H1 (cell line): ENCODE data around the gene DUSP11. TPM values are rescaled to one million over a fixed set of nuclear protein-coding genes. Genes with fewer than 3 reads are reported as not detected.

ENCODE experiments used
- CTCF ChIA-PET: fragments of 300-600 bp; sonication (Branson Sonifier 250); formaldehyde crosslinking; loops from one replicate; lab custom pipeline; 2021; ENCODE audit not compliant: partially characterized antibody; lab: Charles Lee
- POLR2A ChIA-PET: fragments of 300-600 bp; sonication (Branson Sonifier 250); formaldehyde crosslinking; loops from one replicate; lab custom pipeline; 2021; ENCODE audit warnings: inconsistent platforms; ENCODE audit not compliant: partially characterized antibody; lab: Charles Lee
- DNase-seq, 2 experiments: peaks; one replicate each; pipeline versions ENCODE4 v3.0.0 to v3.0.0-alpha.2; 2010 to 2022; ENCODE audit warnings: low spot score in 2 of 2, low read depth in 1 of 2, mixed read lengths in 1 of 2
- FAIRE-seq: peaks from 2 replicates; lab custom pipeline; 2011; peaks lifted over from hg19 to GRCh38; lab: Jason Lieb, UNC
- H2AFZ ChIP-seq: 2 replicates; pipeline ENCODE4 v1.8.1; 2012; ENCODE audit warnings: low read length, inconsistent platforms
- H2AK5ac ChIP-seq: 2 replicates; pipeline ENCODE4 v1.6.1; 2013; ENCODE audit warnings: low read depth, low read length
- H2BK120ac ChIP-seq: replicated peaks from 2 replicates; pipeline ENCODE3; 2013; ENCODE audit warnings: low read depth, low read length, inconsistent platforms
- H2BK12ac ChIP-seq: 2 replicates; pipeline ENCODE4 v1.6.1; 2013; ENCODE audit warnings: low read depth, low read length
- H2BK15ac ChIP-seq: 2 replicates; pipeline ENCODE4 v1.6.1; 2013; ENCODE audit warnings: low read length
- H2BK20ac ChIP-seq: 2 replicates; pipeline ENCODE4 v1.6.1; 2013; ENCODE audit warnings: low read length
- H2BK5ac ChIP-seq: 2 replicates; pipeline ENCODE4 v1.6.1; 2013; ENCODE audit warnings: low read depth, low read length
- H3K14ac ChIP-seq: 2 replicates; pipeline ENCODE4 v1.6.1; 2013; ENCODE audit warnings: inconsistent platforms; ENCODE audit not compliant: insufficient read length
- H3K18ac ChIP-seq: 2 replicates; pipeline ENCODE4 v1.6.1; 2013; ENCODE audit warnings: low read length; ENCODE audit errors: extremely low read depth
- H3K23ac ChIP-seq: 2 replicates; pipeline ENCODE4 v1.6.1; 2013; ENCODE audit warnings: inconsistent platforms; ENCODE audit not compliant: insufficient read length
- H3K23me2 ChIP-seq: 2 replicates; pipeline ENCODE4 v1.6.1; 2013; ENCODE audit warnings: low read depth, low read length
- H3K27ac ChIP-seq: 2 replicates; pipeline ENCODE4 v1.6.1; 2011; ENCODE audit warnings: low read depth, low read length, inconsistent platforms
- H3K27me3 ChIP-seq, 4 experiments: replicated peaks in 1 of 4; 1 replicate in 1 of 4; 2 replicates in 3 of 4; pipeline versions ENCODE4 v1.6.1 to v1.8.1; 2011 to 2013; ENCODE audit warnings: low read length in 3 of 4, mild to moderate bottlenecking in 3 of 4, inconsistent platforms in 2 of 4, mixed read lengths in 2 of 4, moderate library complexity in 1 of 4; ENCODE audit not compliant: control insufficient read depth in 3 of 4, insufficient read depth in 3 of 4; ENCODE audit errors: extremely low read depth in 1 of 4
- H3K36me3 ChIP-seq, 4 experiments: 2 replicates each; pipeline versions ENCODE4 v1.6.1 to v1.8.1; 2011 to 2013; ENCODE audit warnings: mild to moderate bottlenecking in 4 of 4, low read length in 3 of 4, moderate library complexity in 2 of 4, control low read depth in 1 of 4, inconsistent platforms in 1 of 4; ENCODE audit not compliant: insufficient read depth in 4 of 4, control insufficient read depth in 2 of 4
- H3K4ac ChIP-seq: replicated peaks from 2 replicates; pipeline ENCODE3; 2013; ENCODE audit warnings: low read length, low read depth, mixed read lengths, inconsistent platforms; ENCODE audit not compliant: insufficient read length
- H3K4me1 ChIP-seq, 4 experiments: replicated peaks in 1 of 4; 1 replicate in 1 of 4; 2 replicates in 3 of 4; pipeline versions ENCODE4 v1.6.1 to v1.8.1; 2011 to 2013; ENCODE audit warnings: low read length in 3 of 4, inconsistent platforms in 2 of 4, mixed read lengths in 1 of 4; ENCODE audit not compliant: insufficient read depth in 4 of 4, control insufficient read depth in 3 of 4
- H3K4me2 ChIP-seq, 2 experiments: 2 replicates each; pipeline versions ENCODE4 v1.6.1 to v1.8.1; 2011 to 2013; ENCODE audit warnings: low read depth in 2 of 2, low read length in 2 of 2, control low read depth in 1 of 2, inconsistent platforms in 1 of 2, mild to moderate bottlenecking in 1 of 2; ENCODE audit not compliant: insufficient read depth in 1 of 2
- H3K4me3 ChIP-seq, 4 experiments: fragments of 200-600, 300-600 bp in 1 of 4; sonication (generic), shearing (Covaris generic), sonication (Bioruptor Twin) in 1 of 4; 2 replicates each; pipeline versions ENCODE4 v1.5.1 to v1.8.1; 2011 to 2016; ENCODE audit warnings: low read length in 4 of 4, low read depth in 3 of 4, control low read depth in 2 of 4, inconsistent platforms in 2 of 4, mild to moderate bottlenecking in 2 of 4, mixed read lengths in 1 of 4, moderate library complexity in 1 of 4; ENCODE audit not compliant: insufficient read depth in 2 of 4; ENCODE audit errors: extremely low read depth in 1 of 4
- H3K56ac ChIP-seq: replicated peaks from 2 replicates; pipeline ENCODE3; 2013; ENCODE audit warnings: low read depth, mild to moderate bottlenecking, mixed read lengths, low read length, inconsistent platforms; ENCODE audit not compliant: insufficient read length
- H3K79me1 ChIP-seq: 2 replicates; pipeline ENCODE4 v1.6.1; 2013; ENCODE audit warnings: low read depth, low read length, control low read depth
- H3K79me2 ChIP-seq, 2 experiments: 2 replicates each; pipeline versions ENCODE4 v1.6.1 to v1.8.1; 2012 to 2013; ENCODE audit warnings: low read length in 2 of 2, mild to moderate bottlenecking in 2 of 2, inconsistent platforms in 1 of 2; ENCODE audit not compliant: insufficient read depth in 2 of 2, control insufficient read depth in 1 of 2
- H3K9ac ChIP-seq, 4 experiments: replicated peaks in 1 of 4; 1 replicate in 1 of 4; 2 replicates in 3 of 4; pipeline versions ENCODE4 v1.6.1 to v1.8.1; 2011 to 2013; ENCODE audit warnings: low read depth in 3 of 4, low read length in 3 of 4, control low read depth in 2 of 4, mild to moderate bottlenecking in 2 of 4, moderate library complexity in 2 of 4, inconsistent platforms in 1 of 4; ENCODE audit errors: extremely low read depth in 1 of 4
- H3K9me3 ChIP-seq, 2 experiments: 2 replicates each; pipeline versions ENCODE4 v1.6.1 to v1.8.1; 2012 to 2013; ENCODE audit warnings: mild to moderate bottlenecking in 2 of 2, moderate library complexity in 2 of 2, control low read depth in 1 of 2, inconsistent platforms in 1 of 2, low read depth in 1 of 2, low read length in 1 of 2, mixed read lengths in 1 of 2; ENCODE audit not compliant: insufficient read depth in 2 of 2
- H4K20me1 ChIP-seq, 2 experiments: replicated peaks in 1 of 2; 2 replicates each; pipeline versions ENCODE3 to v1.8.1; 2011 to 2013; ENCODE audit warnings: inconsistent platforms in 2 of 2, low read length in 2 of 2, mild to moderate bottlenecking in 1 of 2; ENCODE audit not compliant: insufficient read depth in 2 of 2, control insufficient read depth in 1 of 2
- H4K5ac ChIP-seq: 2 replicates; pipeline ENCODE4 v1.6.1; 2013; ENCODE audit warnings: low read length, low read depth, mixed read lengths, inconsistent platforms; ENCODE audit not compliant: insufficient read length
- H4K8ac ChIP-seq: 2 replicates; pipeline ENCODE4 v1.8.0; 2013; ENCODE audit warnings: mild to moderate bottlenecking, moderate library complexity, low read length, inconsistent platforms; ENCODE audit not compliant: insufficient read depth; ENCODE audit errors: extremely low read depth
- H4K91ac ChIP-seq: replicated peaks from 2 replicates; pipeline ENCODE3; 2013; ENCODE audit warnings: low read length, mixed read lengths, inconsistent platforms; ENCODE audit not compliant: insufficient read length
- ATF2 ChIP-seq: IDR thresholded peaks from 2 replicates; pipeline ENCODE4 v1.6.1; 2012; ENCODE audit warnings: low read length, inconsistent platforms
- CREB1 ChIP-seq: IDR thresholded peaks from 2 replicates; pipeline ENCODE4 v1.6.1; 2012; ENCODE audit warnings: inconsistent platforms
- GABPA ChIP-seq: IDR thresholded peaks from 2 replicates; pipeline ENCODE4 v1.6.1; 2011; ENCODE audit warnings: mild to moderate bottlenecking, low read length, moderate library complexity, borderline replicate concordance; ENCODE audit not compliant: insufficient read depth
- HDAC2 ChIP-seq, 2 experiments: fragments of 300-600 bp in 1 of 2; sonication (generic) in 1 of 2; IDR thresholded peaks; 2 replicates each; pipeline ENCODE4 v1.6.1; 2011 to 2012; ENCODE audit warnings: low read depth in 2 of 2, low read length in 2 of 2, mild to moderate bottlenecking in 2 of 2, moderate library complexity in 2 of 2, borderline replicate concordance in 1 of 2, inconsistent platforms in 1 of 2
- MAFK ChIP-seq: IDR thresholded peaks from 2 replicates; pipeline ENCODE4 v1.6.1; 2012; ENCODE audit warnings: low read depth, mild to moderate bottlenecking, improper control_type of control experiment, low read length
- MAX ChIP-seq: IDR thresholded peaks from 2 replicates; pipeline ENCODE4 v1.6.1; 2012; ENCODE audit warnings: inconsistent platforms
- NANOG ChIP-seq: IDR thresholded peaks from 2 replicates; pipeline ENCODE4 v1.6.1; 2011; ENCODE audit warnings: low read length, low read depth, mild to moderate bottlenecking, inconsistent platforms; ENCODE audit not compliant: insufficient read depth, poor library complexity, severe bottlenecking
- NRF1 ChIP-seq: IDR thresholded peaks from 2 replicates; pipeline ENCODE4 v1.6.1; 2011; ENCODE audit warnings: mild to moderate bottlenecking, low read depth, low read length, improper control_type of control experiment
- POU5F1 ChIP-seq: IDR thresholded peaks from 2 replicates; pipeline ENCODE4 v1.6.1; 2011; ENCODE audit warnings: low read depth, mild to moderate bottlenecking, low read length, moderate library complexity
- RAD21 ChIP-seq, 2 experiments: IDR thresholded peaks in 1 of 2; conservative IDR thresholded peaks in 1 of 2; 2 replicates each; pipeline ENCODE4 v1.6.1; 2011; ENCODE audit warnings: low read depth in 2 of 2, low read length in 2 of 2, improper control_type of control experiment in 1 of 2, inconsistent platforms in 1 of 2, mild to moderate bottlenecking in 1 of 2, moderate library complexity in 1 of 2
- RBBP5 ChIP-seq: IDR thresholded peaks from 2 replicates; pipeline ENCODE4 v1.7.1; 2012; ENCODE audit warnings: low read depth, mild to moderate bottlenecking, inconsistent platforms, low read length, moderate library complexity, borderline replicate concordance
- ZNF274 ChIP-seq: IDR thresholded peaks from 2 replicates; pipeline ENCODE4 v1.7.0; 2012; ENCODE audit warnings: low read length, borderline replicate concordance; ENCODE audit errors: extremely low read depth
- polyA plus RNA-seq, 7 experiments: library from polyadenylated mRNA; depleted of rRNA in 3 of 7; stranded (reverse) in 5 of 7; unstranded in 2 of 7; fragments of >200 nt in 5 of 7; fragments of 200-250 nt in 2 of 7; gene quantifications; 1 replicate in 5 of 7; 2 replicates in 1 of 7; 4 replicates in 1 of 7; pipeline versions ENCODE4 v1.2.1 to v1.2.3, GENCODE V29; 2011 to 2013; ENCODE audit warnings: missing spikeins in 2 of 7, mixed read lengths in 2 of 7
- total RNA-seq: library from RNA; stranded (reverse); fragmentation: NEBNext Ultra II Directional; extraction: Animal tissue kit (Norgen Biotek cat#: 25700); gene quantifications from 2 replicates; pipeline ENCODE4 v1.2.1, GENCODE V29; 2021

The DUSP11 gene
- total and polyA plus RNA-seq, 2 of the 8 experiments (the other 6 are each of a cell fraction or from before 2014, with no cell fraction given), result 12.2 to 19.1 TPM

GRCh38 chr2:73772819-73773218 lies 7.1 kb downstream of the DUSP11 start:
- H3K56ac ChIP-seq, result no peak overlapping the region
- no peak overlapping the region for H3K23ac ChIP-seq
- no peak overlapping the region for H3K4me3 ChIP-seq
- CTCF ChIA-PET, result interaction anchor here (0.5 kb wide), 1 partner anchor 17 kb away, joined by 3 read pairs; no protein-coding TSS in a partner anchor
- no peak overlapping the region for H3K27ac ChIP-seq
- no peak overlapping the region for H2BK5ac ChIP-seq
- H3K9me3 ChIP-seq, result no peaks in the 10 kb centered on the region
- H3K9ac ChIP-seq, result no peak overlapping the region
- H2BK12ac ChIP-seq, result no peak overlapping the region
- no peaks in the 10 kb centered on the region for H3K23me2 ChIP-seq
- no peak overlapping the region for H3K14ac ChIP-seq
- peaks cover 0 to 2% of the 10 kb centered on the region in 2 experiments for H4K20me1 ChIP-seq
- no peaks in the 10 kb centered on the region for H3K4me1 ChIP-seq
- no peak overlapping the region for H2BK20ac ChIP-seq
- no peak overlapping the region for H3K4me2 ChIP-seq
- H2BK15ac ChIP-seq, result no peak overlapping the region
- no peak overlapping the region for H4K91ac ChIP-seq
- H4K8ac ChIP-seq, result no peak overlapping the region
- H2BK120ac ChIP-seq, result no peak overlapping the region
- H3K36me3 ChIP-seq, result peaks cover 4 to 37% (median 22%) of the 10 kb centered on the region in 4 experiments; a peak in 5 of 8 replicates
- H3K79me1 ChIP-seq, result peaks cover 3% of the 10 kb centered on the region; the same call in 1 of the 2 replicates
- H4K5ac ChIP-seq, result no peak overlapping the region
- H3K18ac ChIP-seq, result no peak overlapping the region
- POLR2A ChIA-PET, result interaction anchor here (1.2 kb wide), 1 partner anchor 13 kb away, joined by 4 read pairs; no protein-coding TSS in a partner anchor
- H3K27me3 ChIP-seq, result no peaks in the 10 kb centered on the region
- DNase-seq (no peak), FAIRE-seq (no peak)
- no peak overlapping the region for H2AFZ ChIP-seq
- peaks cover 0 to 2% of the 10 kb centered on the region in 2 experiments; a peak in 1 of 4 replicates for H3K79me2 ChIP-seq
- H2AK5ac ChIP-seq, result no peak overlapping the region
- H3K4ac ChIP-seq, result no peak overlapping the region
- TF ChIP-seq RBBP5, result no peak
- no peak for TF ChIP-seq POU5F1
- TF ChIP-seq NRF1, result no peak
- no peak for TF ChIP-seq MAX
- TF ChIP-seq HDAC2 (IDR thresholded peaks at IDR 0.05; ENCODE audit: borderline replicate concordance in 1 of 2, low read depth in 2 of 2, low read length in 2 of 2), result no peak
- TF ChIP-seq CREB1, result no peak
- no peak for TF ChIP-seq ZNF274
- TF ChIP-seq MAFK, result no peak
- no peak for TF ChIP-seq NANOG
- no peak for TF ChIP-seq RAD21 (IDR thresholded peaks at IDR 0.05 in 1 of 2, conservative IDR thresholded peaks at IDR 0.05 in 1 of 2; ENCODE audit: low read depth in 2 of 2, low read length in 2 of 2)
- no peak for TF ChIP-seq GABPA
- TF ChIP-seq ATF2, result no peak
